ENCODE results near the gene STK33. TPM values are rescaled to one million over a fixed set of nuclear protein-coding genes. Genes with fewer than 3 reads are reported as not detected.

Gene STK33
- total RNA-seq, 2 donors from 2014 or later: 6.1 to 6.2 TPM

GRCh38 chr11:8615291-8616032 lies 21.4 kb upstream of the STK33 start:
- Mint-ChIP-seq H3K4me3 (no peak overlapping the region), H3K27ac (no peak overlapping the region), H3K27me3 (ENCODE audit: low read depth) (no peaks in the 10 kb centered on the region), H3K36me3 (ENCODE audit: insufficient read depth in 2 of 2) (no peaks in the 10 kb centered on the region), H3K4me1 (ENCODE audit: low read depth) (no peaks in the 10 kb centered on the region), H3K9me3 (no peaks in the 10 kb centered on the region)
- DNase-seq: no peak
- ATAC-seq (replicated peaks in 1 of 2): no peak

- H3K27me3 Mint-ChIP-seq (ENCODE audit: low read depth): no peaks in the 10 kb centered on the region
- ATAC-seq (replicated peaks in 1 of 2) (no peak), DNase-seq (no peak)
- H3K4me3 Mint-ChIP-seq: no peak overlapping the region
- no peaks in the 10 kb centered on the region for H3K36me3 Mint-ChIP-seq (ENCODE audit: insufficient read depth in 2 of 2)
- H3K27ac Mint-ChIP-seq: no peak overlapping the region
- no peaks in the 10 kb centered on the region for H3K9me3 Mint-ChIP-seq
- H3K4me1 Mint-ChIP-seq (ENCODE audit: low read depth): no peaks in the 10 kb centered on the region
Observed at GRCh38 chr11:8614497-8614896, 20.5 kb upstream of the STK33 start.

- no peak overlapping the region for H3K27ac Mint-ChIP-seq
- DNase-seq (no peak), ATAC-seq (replicated peaks in 1 of 2) (no peak)
- no peaks in the 10 kb centered on the region for H3K27me3 Mint-ChIP-seq (ENCODE audit: low read depth)
- H3K4me1 Mint-ChIP-seq (ENCODE audit: low read depth): no peaks in the 10 kb centered on the region
- H3K9me3 Mint-ChIP-seq: no peaks in the 10 kb centered on the region
- no peak overlapping the region for H3K4me3 Mint-ChIP-seq
- no peaks in the 10 kb centered on the region for H3K36me3 Mint-ChIP-seq (ENCODE audit: insufficient read depth in 2 of 2)
Observed at GRCh38 chr11:8613036-8613435, 19.0 kb upstream of the STK33 start.

- Mint-ChIP-seq H3K4me1 (ENCODE audit: low read depth) (no peaks in the 10 kb centered on the region), H3K27ac (no peak overlapping the region), H3K4me3 (no peak overlapping the region), H3K9me3 (no peaks in the 10 kb centered on the region), H3K36me3 (ENCODE audit: insufficient read depth in 2 of 2) (no peaks in the 10 kb centered on the region), H3K27me3 (ENCODE audit: low read depth) (no peaks in the 10 kb centered on the region)
- ATAC-seq (replicated peaks in 1 of 2) (no peak), DNase-seq (no peak)
Observed at GRCh38 chr11:8612522-8612921, 18.5 kb upstream of the STK33 start.

GRCh38 chr11:8610532-8611116 lies 16.6 kb upstream of the STK33 start:
- H3K27ac Mint-ChIP-seq: no peak overlapping the region
- peaks cover 10% of the 10 kb centered on the region for H3K27me3 Mint-ChIP-seq (ENCODE audit: low read depth)
- H3K36me3 Mint-ChIP-seq (ENCODE audit: insufficient read depth in 2 of 2): no peaks in the 10 kb centered on the region
- ATAC-seq (replicated peaks in 1 of 2): peak; percentile 36 to 58
- H3K4me3 Mint-ChIP-seq: no peak overlapping the region
- DNase-seq: peak in 1 of 2 donors; percentile 6
- no peaks in the 10 kb centered on the region for H3K4me1 Mint-ChIP-seq (ENCODE audit: low read depth)
- H3K9me3 Mint-ChIP-seq: no peaks in the 10 kb centered on the region

GRCh38 chr11:8608652-8609051 lies 14.6 kb upstream of the STK33 start:
- Mint-ChIP-seq H3K4me3 (no peak overlapping the region), H3K27me3 (ENCODE audit: low read depth) (peaks cover 23% of the 10 kb centered on the region), H3K36me3 (ENCODE audit: insufficient read depth in 2 of 2) (no peaks in the 10 kb centered on the region), H3K27ac (no peak overlapping the region), H3K9me3 (no peaks in the 10 kb centered on the region), H3K4me1 (ENCODE audit: low read depth) (no peaks in the 10 kb centered on the region)
- DNase-seq: no peak
- no peak for ATAC-seq (replicated peaks in 1 of 2)

- Mint-ChIP-seq H3K4me1 (ENCODE audit: low read depth) (no peaks in the 10 kb centered on the region), H3K9me3 (no peaks in the 10 kb centered on the region), H3K4me3 (no peak overlapping the region), H3K27ac (no peak overlapping the region), H3K27me3 (ENCODE audit: low read depth) (peaks cover 28% of the 10 kb centered on the region), H3K36me3 (ENCODE audit: insufficient read depth in 2 of 2) (no peaks in the 10 kb centered on the region)
- DNase-seq: no peak
- no peak for ATAC-seq (replicated peaks in 1 of 2)
Observed at GRCh38 chr11:8605971-8606563, 12.0 kb upstream of the STK33 start.

- H3K27ac Mint-ChIP-seq: no peak overlapping the region
- peaks cover 28% of the 10 kb centered on the region for H3K27me3 Mint-ChIP-seq (ENCODE audit: low read depth)
- no peak overlapping the region for H3K4me3 Mint-ChIP-seq
- no peaks in the 10 kb centered on the region for H3K9me3 Mint-ChIP-seq
- H3K4me1 Mint-ChIP-seq (ENCODE audit: low read depth): no peaks in the 10 kb centered on the region
- ATAC-seq (replicated peaks in 1 of 2) (peak; percentile 64), DNase-seq (peak; percentile 50 to 54)
- H3K36me3 Mint-ChIP-seq (ENCODE audit: insufficient read depth in 2 of 2): no peaks in the 10 kb centered on the region
Observed at GRCh38 chr11:8604078-8604723, 10.2 kb upstream of the STK33 start.

GRCh38 chr11:8603696-8604077 lies 9.7 kb upstream of the STK33 start:
- Mint-ChIP-seq H3K4me3 (no peak overlapping the region), H3K9me3 (no peaks in the 10 kb centered on the region), H3K36me3 (ENCODE audit: insufficient read depth in 2 of 2) (no peaks in the 10 kb centered on the region), H3K27me3 (ENCODE audit: low read depth) (peaks cover 30% of the 10 kb centered on the region), H3K27ac (no peak overlapping the region), H3K4me1 (ENCODE audit: low read depth) (no peaks in the 10 kb centered on the region)
- no peak for DNase-seq
- ATAC-seq (replicated peaks in 1 of 2): no peak

- DNase-seq (no peak), ATAC-seq (replicated peaks in 1 of 2) (no peak)
- H3K9me3 Mint-ChIP-seq: no peaks in the 10 kb centered on the region
- no peaks in the 10 kb centered on the region for H3K4me1 Mint-ChIP-seq (ENCODE audit: low read depth)
- no peak overlapping the region for H3K4me3 Mint-ChIP-seq
- H3K27me3 Mint-ChIP-seq (ENCODE audit: low read depth): peaks cover 46% of the 10 kb centered on the region
- H3K36me3 Mint-ChIP-seq (ENCODE audit: insufficient read depth in 2 of 2): no peaks in the 10 kb centered on the region
- no peak overlapping the region for H3K27ac Mint-ChIP-seq
Observed at GRCh38 chr11:8601376-8602133, 7.5 kb upstream of the STK33 start.

- no peak for DNase-seq
- no peak overlapping the region for H3K4me3 Mint-ChIP-seq
- no peaks in the 10 kb centered on the region for H3K9me3 Mint-ChIP-seq
- no peaks in the 10 kb centered on the region for H3K4me1 Mint-ChIP-seq (ENCODE audit: low read depth)
- H3K27ac Mint-ChIP-seq: no peak overlapping the region
- H3K27me3 Mint-ChIP-seq (ENCODE audit: low read depth): peaks cover 45% of the 10 kb centered on the region
- ATAC-seq (replicated peaks in 1 of 2): no peak
- H3K36me3 Mint-ChIP-seq (ENCODE audit: insufficient read depth in 2 of 2): no peaks in the 10 kb centered on the region
Observed at GRCh38 chr11:8598506-8598905, 4.5 kb upstream of the STK33 start.

- Mint-ChIP-seq H3K27ac (no peak overlapping the region), H3K4me3 (no peak overlapping the region), H3K4me1 (ENCODE audit: low read depth) (no peaks in the 10 kb centered on the region), H3K27me3 (ENCODE audit: low read depth) (peaks cover 52% of the 10 kb centered on the region), H3K9me3 (no peaks in the 10 kb centered on the region), H3K36me3 (ENCODE audit: insufficient read depth in 2 of 2) (no peaks in the 10 kb centered on the region)
- ATAC-seq (replicated peaks in 1 of 2): no peak
- DNase-seq: no peak
Observed at GRCh38 chr11:8597182-8597581, 3.2 kb upstream of the STK33 start.

- no peak overlapping the region for H3K4me3 Mint-ChIP-seq
Observed at GRCh38 chr11:8596504-8597046, 2.5 kb upstream of the STK33 start.

More at GRCh38 chr11:8596504-8597046, 2.5 kb upstream of the STK33 start:
- no peak for DNase-seq
- H3K27me3 Mint-ChIP-seq (ENCODE audit: low read depth): peaks cover 52% of the 10 kb centered on the region
- no peaks in the 10 kb centered on the region for H3K36me3 Mint-ChIP-seq (ENCODE audit: insufficient read depth in 2 of 2)
- no peak for ATAC-seq (replicated peaks in 1 of 2)
- H3K27ac Mint-ChIP-seq: no peak overlapping the region
- H3K9me3 Mint-ChIP-seq: no peaks in the 10 kb centered on the region
- no peaks in the 10 kb centered on the region for H3K4me1 Mint-ChIP-seq (ENCODE audit: low read depth)

Measured in activated T-cell treated with anti-CD3 and anti-CD28 coated beads, Interleukin-2, amount 50 U/mL, for 72 hours (primary cell).